Gastrocnemius medialis (tissue), 4 donors: ENCODE data around the gene GCSH.

Source experiments
- CTCF ChIP-seq, 5 experiments: fragments of 450-650 bp in 3 of 5; fragments of 200-600 bp in 2 of 5; sonication (generic) in 2 of 5; IDR thresholded peaks in 4 of 5; conservative IDR thresholded peaks in 1 of 5; 1 replicate in 4 of 5; 2 replicates in 1 of 5; pipeline ENCODE4 v1.5.1; 2016 to 2019; ENCODE audit warnings: antibody characterized with exemption in 5 of 5, mild to moderate bottlenecking in 3 of 5, moderate library complexity in 3 of 5
- POLR2A ChIP-seq, 2 donors: fragments of 450-650 bp; IDR thresholded peaks; one replicate each; pipeline ENCODE4 v1.6.1; 2017; ENCODE audit warnings: antibody characterized with exemption in 2 of 2, mild to moderate bottlenecking in 2 of 2, moderate library complexity in 2 of 2

DNA sequence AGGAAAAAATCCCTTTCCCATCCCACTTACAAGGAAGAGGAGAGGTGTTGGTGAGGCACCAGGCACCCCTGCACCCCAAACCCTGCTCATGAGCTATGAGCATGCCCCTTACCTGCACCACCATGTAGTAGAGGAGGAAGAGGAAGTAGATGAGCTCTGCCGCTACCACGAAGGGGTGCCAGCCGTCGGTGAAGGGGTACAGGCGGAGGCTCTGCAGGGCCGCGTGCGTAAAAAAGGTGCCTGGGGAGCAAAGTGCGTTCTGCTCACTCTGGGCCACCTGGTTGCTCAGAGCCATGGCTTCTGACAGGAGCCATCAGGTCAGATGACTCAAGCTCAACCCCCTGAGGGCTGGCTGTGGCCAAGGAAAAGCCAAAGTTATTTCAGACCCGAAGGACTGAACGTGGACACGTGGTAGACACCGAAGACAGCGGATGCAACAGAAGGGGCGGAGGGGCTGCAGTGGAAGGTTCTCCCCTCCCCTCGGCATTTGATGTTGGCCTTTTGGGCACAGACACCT is 25.3 kb upstream of the GCSH start:
- no peak for TF ChIP-seq CTCF (IDR thresholded peaks at IDR 0.05 in 4 of 5, conservative IDR thresholded peaks at IDR 0.05 in 1 of 5)
- no peak for TF ChIP-seq POLR2A (IDR thresholded peaks at IDR 0.05)
